ENCODE data around the gene CCDC192. TPM values are rescaled to one million over a fixed set of nuclear protein-coding genes. Genes with fewer than 3 reads are reported as not detected.
"Not testable (repeated sequence)": the region's sequence is repeated elsewhere in the genome, so short reads cannot be mapped to it uniquely, and the experiment has no call there.

Gene CCDC192
- total RNA-seq, 1 donor from 2014 or later: not detected

DNA sequence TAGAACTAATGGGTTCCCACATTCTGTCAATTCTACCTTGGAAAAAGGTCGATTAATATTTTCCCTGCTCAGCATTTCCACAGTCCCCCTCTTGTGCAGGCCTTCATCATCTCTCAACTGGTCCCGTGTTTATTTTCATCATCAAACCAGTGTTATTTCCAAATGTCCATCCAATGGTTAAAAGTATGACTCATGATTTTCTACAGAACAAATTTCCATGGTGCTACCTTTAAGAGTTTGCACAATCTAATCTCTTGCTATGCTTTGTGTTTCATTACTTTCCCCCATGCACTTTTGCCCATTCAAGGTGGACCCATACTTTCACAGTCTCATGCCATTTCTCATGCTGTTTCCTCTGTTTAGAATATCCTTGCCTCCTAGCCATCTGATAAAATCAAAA lies 143.7 kb downstream of the CCDC192 start:
- no peak for DNase-seq (ENCODE audit: low spot score)

DNA sequence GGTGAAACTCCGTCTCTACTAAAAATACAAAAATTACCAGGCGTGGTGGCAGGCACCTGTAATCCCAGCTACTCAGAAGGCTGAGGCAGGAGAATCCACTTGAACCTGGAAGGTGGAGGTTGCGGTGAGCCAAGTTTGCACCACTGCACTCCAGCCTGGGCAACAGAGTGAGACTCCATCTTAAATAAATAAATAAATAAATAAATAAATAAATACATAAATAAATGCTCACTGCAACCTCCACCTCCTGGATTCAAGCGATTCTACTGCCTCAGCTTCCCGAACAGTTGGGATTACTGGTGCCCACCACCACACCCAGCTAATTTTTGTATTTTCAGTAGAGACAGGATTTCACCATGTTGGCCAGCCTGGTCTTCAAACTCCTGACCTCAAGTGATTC lies 144.4 kb downstream of the CCDC192 start:
- not testable (repeated sequence) for DNase-seq (ENCODE audit: low spot score)

GRCh38 chr5:127848098-127848497 lies 144.9 kb downstream of the CCDC192 start:
- DNase-seq (ENCODE audit: low spot score): no peak

DNA sequence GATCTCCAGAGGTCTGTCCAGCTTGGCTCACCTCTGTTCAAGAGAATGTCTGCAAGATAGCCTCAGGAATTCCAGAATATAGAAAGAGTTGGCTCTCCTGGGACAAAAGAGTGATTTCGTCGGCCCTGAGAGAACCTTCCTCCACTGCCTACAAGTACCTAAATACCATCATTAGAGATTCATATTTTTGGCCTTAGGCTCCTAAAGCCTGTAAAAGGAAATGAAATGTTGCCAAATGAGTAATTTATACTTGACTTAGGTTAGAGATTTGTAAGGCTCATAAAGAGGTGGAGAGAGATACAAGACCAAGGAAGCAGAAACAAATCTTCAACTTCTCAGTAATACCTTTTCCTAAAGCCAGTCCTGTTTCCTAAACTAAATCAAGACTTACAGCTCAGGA lies 146.2 kb downstream of the CCDC192 start:
- DNase-seq (ENCODE audit: low spot score): no peak

DNA sequence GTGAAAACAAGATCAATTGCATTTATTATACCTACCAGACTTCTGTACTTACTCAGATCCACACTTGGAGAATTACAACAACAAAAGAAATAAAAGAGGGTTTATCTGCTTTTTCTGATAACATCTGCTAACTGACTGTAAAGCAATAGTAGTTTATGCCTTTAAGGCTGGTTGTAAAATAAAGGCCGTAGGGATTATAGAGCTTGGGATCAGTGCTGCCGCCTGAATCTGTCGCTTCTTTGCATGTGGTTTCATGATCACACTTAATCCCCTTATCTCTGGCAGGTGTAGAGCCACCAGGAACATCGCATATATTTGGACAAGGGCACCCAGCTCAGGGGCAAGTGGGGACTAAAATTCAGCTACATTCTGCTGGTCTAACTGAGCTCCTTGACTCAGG lies 146.7 kb downstream of the CCDC192 start:
- DNase-seq (ENCODE audit: low spot score): no peak

- DNase-seq (ENCODE audit: low spot score): no peak
Measured at GRCh38 chr5:127851964-127852363, 148.8 kb downstream of the CCDC192 start.

- DNase-seq (ENCODE audit: low spot score): no peak
Measured at GRCh38 chr5:127854520-127854919, 151.3 kb downstream of the CCDC192 start.

DNA sequence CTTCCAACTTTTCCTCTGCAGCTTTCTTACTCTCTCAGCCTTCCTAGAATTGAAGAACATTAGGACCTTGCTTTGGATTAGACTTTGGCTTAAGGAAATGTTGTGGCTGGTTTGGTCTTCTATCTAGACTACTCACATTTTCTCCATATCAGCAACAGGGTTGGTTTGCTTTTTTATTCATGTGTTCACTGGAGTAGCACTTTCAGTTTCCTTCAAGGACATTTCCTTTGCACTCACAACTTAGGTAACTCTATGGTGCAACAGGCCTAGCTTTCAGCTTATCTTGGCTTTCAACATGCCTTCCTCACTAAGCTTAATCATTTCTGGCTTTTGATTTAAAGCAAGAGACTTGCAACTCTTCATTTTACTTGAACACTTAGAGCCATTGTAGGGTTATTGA lies 153.1 kb downstream of the CCDC192 start:
- DNase-seq (ENCODE audit: low spot score): no peak

GRCh38 chr5:127858116-127858784 lies 155.1 kb downstream of the CCDC192 start:
- no peak for DNase-seq (ENCODE audit: low spot score)

DNA sequence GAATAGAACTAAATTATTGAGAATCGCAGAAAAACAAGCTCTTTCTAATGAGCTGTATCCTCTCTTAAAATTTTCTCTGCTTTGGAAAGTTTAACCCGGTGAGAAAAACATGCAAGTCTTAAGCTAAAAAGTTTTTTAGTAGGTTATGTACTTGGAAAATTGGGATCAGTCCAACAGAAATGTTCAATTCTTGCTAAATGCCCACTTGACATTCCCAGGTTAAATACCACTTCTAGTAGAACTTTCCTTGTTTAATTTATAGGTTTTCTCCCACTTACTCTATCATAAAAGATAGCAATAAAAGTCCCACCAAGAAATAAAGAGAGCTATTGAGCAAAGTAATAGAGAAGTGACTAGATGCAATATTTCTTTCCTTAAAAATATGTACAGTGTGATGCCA lies 157.1 kb downstream of the CCDC192 start:
- DNase-seq (ENCODE audit: low spot score): no peak

DNA sequence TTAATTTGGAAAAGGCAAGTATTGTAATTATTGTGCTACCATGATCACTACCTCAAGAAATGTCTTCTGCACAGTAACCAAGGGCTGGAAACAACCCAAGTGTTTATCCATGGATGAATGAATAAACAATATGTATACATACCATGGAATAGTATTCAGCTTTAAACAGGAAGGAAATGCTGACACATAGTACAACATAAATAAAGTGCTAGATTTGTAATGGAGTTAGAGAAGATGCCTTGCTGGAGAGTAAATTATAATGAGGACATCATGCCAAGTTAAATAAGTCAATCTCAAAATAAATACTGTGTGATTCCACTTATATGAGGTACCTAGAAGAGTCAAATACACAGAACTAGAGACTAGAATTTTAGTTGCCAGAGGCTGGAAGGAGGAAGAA lies 160.0 kb downstream of the CCDC192 start:
- DNase-seq (ENCODE audit: low spot score): no peak

DNA sequence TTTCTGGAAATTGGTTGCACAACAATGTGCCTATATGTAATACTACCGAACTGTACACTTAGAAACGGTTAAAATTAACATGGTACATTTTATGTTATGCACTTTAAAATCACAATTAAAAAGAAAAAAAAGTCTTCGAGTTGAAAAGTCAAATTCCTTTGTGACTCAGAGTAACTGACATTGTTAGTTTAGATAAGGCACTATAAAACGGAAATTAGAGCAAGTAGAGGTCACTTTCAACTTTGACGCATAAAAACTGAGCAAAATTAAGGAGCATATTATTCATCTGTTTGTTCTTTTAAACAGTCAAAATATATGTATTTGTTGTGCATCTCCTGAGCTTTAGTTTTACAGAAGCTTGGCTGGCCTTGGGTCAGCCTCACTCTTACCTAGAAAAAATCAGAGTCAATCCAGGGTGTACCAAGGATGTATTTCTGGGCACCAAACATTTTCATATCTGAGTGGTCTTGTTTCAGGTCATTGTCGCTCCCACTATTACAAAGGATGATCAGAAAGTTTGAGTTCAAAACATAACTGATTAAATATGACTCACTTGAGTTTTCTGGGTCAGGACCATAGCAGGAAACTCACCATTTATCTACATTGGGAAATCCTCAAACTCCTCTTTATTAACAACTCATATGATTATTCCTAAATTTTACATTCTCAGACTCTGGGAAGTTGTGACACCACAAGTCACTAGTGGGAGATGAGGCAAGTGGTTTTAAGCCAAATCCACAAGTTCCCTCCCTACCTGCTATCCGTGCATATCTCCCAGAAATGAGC lies 160.6 kb downstream of the CCDC192 start:
- DNase-seq (ENCODE audit: low spot score): no peak

- no peak for DNase-seq (ENCODE audit: low spot score)
Measured at GRCh38 chr5:127864511-127864910, 161.3 kb downstream of the CCDC192 start.

GRCh38 chr5:127865273-127865672 lies 162.1 kb downstream of the CCDC192 start:
- no peak for DNase-seq (ENCODE audit: low spot score)

DNA sequence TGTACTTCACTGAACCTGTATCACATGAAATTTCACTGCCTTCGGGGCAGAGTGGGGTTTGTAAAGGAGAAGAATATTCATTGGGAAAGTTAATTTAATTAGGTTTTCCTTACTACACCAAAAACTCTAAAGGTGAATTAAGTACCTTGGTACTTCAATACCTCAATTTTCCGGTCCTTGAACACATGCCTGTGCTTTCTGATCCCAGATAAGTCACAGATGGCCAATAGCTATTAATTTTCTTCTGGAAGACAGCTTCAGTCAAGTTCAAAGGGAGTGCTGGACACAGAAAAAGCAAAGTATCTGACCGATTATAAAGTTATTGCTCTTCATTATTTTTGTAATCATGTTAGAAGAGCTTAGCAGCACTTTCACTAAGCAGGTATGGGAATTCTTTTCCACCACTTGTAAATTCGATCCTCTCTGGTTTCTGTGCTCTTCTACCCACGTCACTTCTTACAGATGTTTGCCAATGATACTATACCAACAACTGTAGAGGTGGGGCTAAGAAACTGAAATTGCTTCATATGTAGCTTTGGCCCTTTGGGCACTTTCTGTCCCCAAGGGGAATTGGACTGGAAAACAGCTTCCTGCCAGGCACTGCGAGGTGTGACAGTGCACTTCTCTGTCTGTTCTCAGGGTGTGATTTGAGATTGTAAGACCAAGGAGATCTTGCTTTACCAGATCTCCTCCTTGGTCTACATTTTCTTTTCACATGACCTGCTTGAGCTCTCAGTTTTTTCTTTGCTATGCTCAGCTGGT lies 164.0 kb downstream of the CCDC192 start:
- DNase-seq (ENCODE audit: low spot score): no peak

- no peak for DNase-seq (ENCODE audit: low spot score)
Measured at GRCh38 chr5:127870914-127871313, 167.7 kb downstream of the CCDC192 start.

DNA sequence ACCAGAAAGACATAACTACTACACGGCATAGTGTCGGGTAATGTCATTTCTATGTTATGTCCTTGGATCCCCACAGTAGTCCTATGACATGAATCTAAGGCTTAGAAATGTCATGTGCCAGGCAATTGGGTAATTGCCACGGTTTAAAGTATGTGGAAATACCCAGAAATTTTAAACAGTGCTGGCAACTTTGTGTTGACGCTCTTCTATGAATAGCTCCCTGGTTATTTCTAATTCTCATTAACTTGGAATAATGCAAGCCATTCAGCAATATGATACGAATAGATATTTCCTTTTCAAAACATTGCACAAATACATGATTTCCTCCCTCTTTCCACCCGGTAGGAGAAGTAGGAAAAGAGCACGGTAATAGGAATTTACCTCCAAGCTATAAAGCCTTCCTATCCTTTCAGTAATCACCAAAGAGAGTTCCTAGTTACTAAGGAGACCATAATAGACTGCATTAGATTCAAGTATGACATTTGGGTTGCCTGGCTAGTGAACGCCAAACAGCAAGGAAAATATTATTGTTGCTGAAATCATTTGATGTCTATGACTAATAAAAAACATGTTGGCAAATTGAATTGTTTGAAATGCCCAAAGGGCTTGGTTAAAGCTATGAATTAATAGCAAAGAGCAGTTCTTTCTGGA lies 168.4 kb downstream of the CCDC192 start:
- DNase-seq (ENCODE audit: low spot score): no peak

GRCh38 chr5:127872494-127872893 lies 169.3 kb downstream of the CCDC192 start:
- no peak for DNase-seq (ENCODE audit: low spot score)

GRCh38 chr5:127875235-127876021 lies 172.2 kb downstream of the CCDC192 start:
- peak; percentile 77 for DNase-seq (ENCODE audit: low spot score)

GRCh38 chr5:127876384-127876783 lies 173.2 kb downstream of the CCDC192 start:
- no peak for DNase-seq (ENCODE audit: low spot score)

GRCh38 chr5:127878174-127878750 lies 175.1 kb downstream of the CCDC192 start:
- DNase-seq (ENCODE audit: low spot score): no peak
